Measurements from ENCODE around the gene L3MBTL4. TPM values are rescaled to one million over a fixed set of nuclear protein-coding genes. Genes with fewer than 3 reads are reported as not detected.
A peak's percentile ranks its signal among the peaks of the same experiment; 100 is the strongest.

The L3MBTL4 gene
- total RNA-seq, 1 experiment from 2014 or later = 2.0 TPM

DNA sequence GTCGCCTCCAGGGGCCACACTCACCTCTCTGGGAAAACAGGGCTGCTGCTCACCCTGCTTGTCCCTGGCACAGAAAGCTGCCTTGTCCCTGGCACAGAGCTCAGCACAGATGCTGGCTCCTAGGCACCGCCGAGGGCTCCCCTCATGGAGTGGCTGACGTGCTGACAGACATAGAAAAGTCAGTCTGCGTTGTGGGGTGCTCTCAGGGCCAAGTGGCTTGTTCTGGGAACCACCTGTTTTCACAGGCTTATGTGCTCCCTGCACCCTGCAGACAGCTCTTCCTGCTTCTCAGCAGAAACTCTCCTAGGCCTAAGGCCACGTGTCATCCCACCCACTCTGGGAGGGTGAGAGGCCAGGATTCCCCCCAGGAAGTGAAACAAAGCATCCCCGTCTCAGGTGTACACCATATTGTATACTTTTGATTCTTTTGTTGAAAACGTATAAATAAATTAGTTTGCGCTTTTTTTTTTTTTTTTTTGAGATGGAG lies 434.7 kb downstream of the L3MBTL4 start:
- DNase-seq (ENCODE audit: low read depth, low spot score) = no peak
- in situ Hi-C loops (cut with HindIII; ENCODE audit: low pct_unique_long_range_greater_than_20kb, low sequenced_read_pairs) = no loop called here

DNA sequence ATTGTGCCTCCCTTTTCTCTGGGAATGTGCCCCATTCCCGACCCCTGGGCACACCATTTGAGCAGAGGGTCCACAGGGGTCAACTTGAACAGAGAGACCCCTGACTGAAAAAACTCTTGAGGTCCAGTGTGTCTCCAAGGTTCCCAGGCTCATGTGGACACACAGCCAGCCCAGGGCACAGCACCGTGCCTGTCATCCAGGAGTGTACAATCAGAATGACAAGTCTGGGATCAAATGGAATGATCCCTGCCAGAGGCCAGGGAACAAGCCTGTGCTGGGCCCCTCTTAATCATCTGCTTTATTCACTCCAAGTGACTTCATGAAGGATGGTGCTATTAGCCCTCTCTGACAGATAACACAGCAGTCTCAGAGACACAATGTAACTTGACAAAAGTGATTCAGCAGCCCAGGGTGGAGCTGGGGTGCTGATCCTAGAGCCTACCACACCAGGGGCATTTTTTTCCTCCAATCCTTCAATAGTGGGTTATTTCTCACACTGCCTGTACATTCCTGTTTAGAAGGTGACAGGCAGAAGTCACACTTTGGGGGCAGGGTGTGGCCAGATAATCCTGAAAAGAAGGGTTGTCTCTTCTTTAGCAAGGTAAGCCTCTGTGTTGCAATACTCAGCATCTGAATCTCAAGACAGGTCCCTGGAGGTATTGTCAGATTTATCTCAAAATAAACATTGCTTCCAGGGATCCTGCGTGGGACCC lies 435.4 kb downstream of the L3MBTL4 start:
- DNase-seq (ENCODE audit: low read depth, low spot score) = no peak
- in situ Hi-C loops (cut with HindIII; ENCODE audit: low pct_unique_long_range_greater_than_20kb, low sequenced_read_pairs) = no loop called here

DNA sequence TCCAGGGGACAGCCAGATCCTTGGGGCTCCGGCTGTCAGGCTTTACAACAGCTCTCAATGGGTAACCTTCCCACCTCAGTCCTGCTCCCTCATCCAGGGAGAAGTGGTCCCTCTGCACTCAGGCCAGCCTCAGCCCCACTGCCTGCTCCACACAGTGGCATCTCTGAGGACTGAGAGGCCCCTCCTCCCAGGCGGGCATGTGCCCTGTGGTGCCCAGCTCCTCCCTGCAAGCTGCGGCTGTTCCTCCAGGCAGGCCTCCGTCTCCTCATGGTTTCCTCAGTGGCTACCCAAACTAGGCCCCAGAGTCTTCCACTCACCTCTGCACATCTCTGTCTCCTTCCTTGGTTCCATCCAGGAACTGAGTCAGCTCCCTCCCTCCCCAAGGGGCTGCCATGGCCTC lies 437.7 kb downstream of the L3MBTL4 start:
- in situ Hi-C loops (cut with HindIII; ENCODE audit: low pct_unique_long_range_greater_than_20kb, low sequenced_read_pairs) = no loop called here
- no peak for DNase-seq (ENCODE audit: low read depth, low spot score)

DNA sequence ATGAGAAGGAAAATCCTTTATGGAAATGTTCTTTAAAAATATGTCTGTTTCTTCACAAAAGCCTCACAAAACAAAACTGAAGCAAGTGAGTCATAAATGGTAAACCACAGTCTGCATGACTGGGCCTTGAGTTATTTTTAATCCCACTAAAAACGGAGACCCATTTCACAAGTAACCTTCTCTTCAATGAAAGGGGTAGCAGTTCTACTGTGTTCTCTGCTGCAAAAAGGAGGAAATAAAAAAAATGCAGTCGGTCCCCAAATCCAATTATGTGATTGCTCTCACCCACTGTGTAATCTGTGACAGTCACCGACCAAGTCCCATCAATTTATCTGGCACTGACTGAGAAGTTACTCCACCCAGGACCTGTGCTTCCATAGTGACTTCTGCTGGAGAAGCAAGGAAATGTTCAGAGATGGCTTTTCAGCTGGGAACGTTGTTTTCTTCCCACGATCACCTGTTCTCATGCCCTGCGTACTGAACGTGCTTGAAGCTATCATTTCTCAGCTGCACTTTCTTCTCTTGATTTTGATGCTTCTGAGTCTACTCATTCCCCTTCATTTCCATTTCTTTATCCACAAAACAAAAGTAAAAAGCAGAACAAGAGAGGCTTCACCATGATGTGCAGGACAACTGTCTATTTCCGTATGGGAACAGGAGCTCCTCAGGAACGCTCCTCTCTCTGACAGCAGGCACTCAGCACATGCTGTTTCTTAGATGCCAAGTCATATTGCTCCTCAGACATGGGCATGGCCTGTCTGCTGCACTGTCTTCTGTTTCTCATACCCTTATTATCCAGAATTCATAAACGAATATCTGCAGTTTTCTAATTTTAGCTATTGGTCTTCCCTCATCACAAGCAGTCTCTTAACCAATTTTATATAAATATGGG lies 439.4 kb downstream of the L3MBTL4 start:
- in situ Hi-C loops (cut with HindIII; ENCODE audit: low pct_unique_long_range_greater_than_20kb, low sequenced_read_pairs) = no loop called here
- no peak for DNase-seq (ENCODE audit: low read depth, low spot score)

DNA sequence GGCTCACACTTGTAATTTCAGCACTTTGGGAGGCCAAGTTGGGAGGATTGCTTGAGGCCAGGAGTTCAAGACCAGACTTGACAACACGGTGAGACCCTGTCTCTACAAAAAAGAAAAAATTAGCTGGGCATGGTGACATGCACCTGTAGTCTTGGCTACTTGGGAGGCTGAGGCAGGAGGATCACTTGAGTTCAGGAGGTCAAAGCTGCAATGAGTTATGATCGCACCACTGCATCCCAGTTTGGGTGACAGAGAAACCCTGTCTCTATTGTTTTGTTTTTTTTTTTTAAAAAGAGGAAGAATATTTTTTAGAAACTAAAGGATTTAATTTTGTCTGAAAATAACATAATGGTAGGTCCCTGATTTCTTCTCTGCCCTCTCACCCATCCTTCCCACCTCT lies 440.0 kb downstream of the L3MBTL4 start:
- in situ Hi-C loops (cut with HindIII; ENCODE audit: low pct_unique_long_range_greater_than_20kb, low sequenced_read_pairs) = no loop called here

DNA sequence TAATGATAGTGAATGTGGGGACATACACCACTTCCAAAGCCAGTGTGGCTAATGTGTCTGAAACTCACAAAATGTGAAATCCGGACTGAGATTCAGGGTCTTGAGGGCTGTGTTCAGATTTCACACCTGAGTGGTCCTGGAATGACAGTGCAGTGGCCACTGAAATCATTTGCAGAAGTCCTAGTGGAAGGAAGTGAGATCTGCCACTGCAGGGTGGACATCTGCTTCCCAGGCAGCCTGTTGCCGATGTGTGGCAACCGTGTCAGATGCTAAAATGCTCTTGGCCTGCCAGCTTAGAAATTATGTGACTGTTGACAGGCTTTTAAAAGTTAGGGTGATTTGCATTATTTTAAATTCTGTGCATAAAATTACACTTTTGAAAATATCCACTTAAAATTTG lies 441.6 kb downstream of the L3MBTL4 start:
- no peak for DNase-seq (ENCODE audit: low read depth, low spot score)
- in situ Hi-C loops (cut with HindIII; ENCODE audit: low pct_unique_long_range_greater_than_20kb, low sequenced_read_pairs) = no loop called here

More for the DNA sequence above, 440.0 kb downstream of the L3MBTL4 start:
- no peak for DNase-seq (ENCODE audit: low read depth, low spot score)

DNA sequence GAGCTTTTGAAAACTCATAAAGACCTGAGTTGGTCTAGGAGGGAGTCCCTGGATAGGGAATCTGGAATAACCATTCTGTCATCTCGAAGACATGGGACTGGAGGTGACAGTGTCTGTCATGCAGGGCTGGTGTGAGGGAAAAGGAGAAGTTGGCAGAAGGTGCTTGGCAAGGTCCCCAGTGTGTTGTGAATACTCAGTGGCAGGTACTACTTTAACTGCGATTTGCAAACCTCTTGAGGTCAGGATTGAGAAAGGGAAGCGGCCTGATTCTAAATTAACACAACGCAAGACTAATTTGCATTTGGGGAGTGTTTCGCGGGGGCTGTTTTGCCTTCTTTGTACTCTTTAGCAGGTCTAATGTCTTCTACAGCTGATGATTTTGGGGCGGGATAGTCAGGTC lies 442.4 kb downstream of the L3MBTL4 start:
- DNase-seq (ENCODE audit: low read depth, low spot score) = no peak
- in situ Hi-C loops (cut with HindIII; ENCODE audit: low pct_unique_long_range_greater_than_20kb, low sequenced_read_pairs) = no loop called here

DNA sequence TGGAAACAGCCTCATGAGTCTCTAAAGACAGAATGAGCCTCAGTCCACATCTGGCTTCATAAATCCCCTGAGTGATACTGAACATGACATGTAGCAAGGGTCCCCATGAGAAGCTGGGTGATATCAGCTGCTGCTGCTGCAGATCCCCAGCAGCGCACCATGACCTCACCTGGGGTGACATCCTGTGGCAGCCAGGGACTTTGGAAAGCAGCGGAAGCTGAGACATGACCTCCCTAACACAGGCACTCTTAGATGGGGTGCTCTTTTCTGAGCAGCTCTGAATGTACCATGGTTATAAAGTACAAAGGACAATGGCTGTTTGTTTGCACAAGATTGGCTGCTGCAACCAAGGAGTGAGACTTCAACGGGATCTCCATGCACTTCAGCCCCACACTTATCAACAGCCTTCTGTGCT lies 444.7 kb downstream of the L3MBTL4 start:
- in situ Hi-C loops (cut with HindIII; ENCODE audit: low pct_unique_long_range_greater_than_20kb, low sequenced_read_pairs) = no loop called here
- DNase-seq (ENCODE audit: low read depth, low spot score) = peak; percentile 43

DNA sequence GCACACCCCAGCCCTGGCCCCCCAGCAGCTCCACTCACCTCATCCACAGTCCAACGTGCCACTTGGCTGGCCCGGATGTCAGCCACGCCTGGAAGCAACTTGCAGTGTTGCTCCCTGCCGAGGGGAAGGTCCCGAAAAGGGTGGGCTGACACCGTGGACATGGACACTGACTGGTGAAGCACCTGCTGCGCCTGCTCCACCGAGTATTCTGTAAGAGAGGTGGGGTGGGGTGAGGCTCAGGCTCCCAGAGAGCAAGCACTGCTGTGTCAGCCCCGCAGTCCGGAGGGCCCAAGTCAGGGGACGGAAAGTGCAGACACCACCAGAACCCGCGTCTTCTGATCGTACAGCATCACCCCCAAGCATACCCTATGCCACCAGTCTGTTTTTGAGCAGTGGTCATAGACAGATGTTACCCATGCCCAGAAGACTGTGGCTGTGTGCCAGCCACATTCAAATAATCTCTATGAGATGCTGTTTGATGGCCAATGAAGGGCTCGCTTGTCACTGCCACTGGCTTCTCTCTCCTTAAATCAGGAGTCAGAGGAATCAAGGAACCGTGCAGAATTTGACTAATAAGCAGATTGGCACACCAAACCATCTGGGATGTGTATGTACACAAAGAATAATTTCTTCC lies 445.2 kb downstream of the L3MBTL4 start:
- no peak for DNase-seq (ENCODE audit: low read depth, low spot score)
- in situ Hi-C loops (cut with HindIII; ENCODE audit: low pct_unique_long_range_greater_than_20kb, low sequenced_read_pairs) = no loop called here

DNA sequence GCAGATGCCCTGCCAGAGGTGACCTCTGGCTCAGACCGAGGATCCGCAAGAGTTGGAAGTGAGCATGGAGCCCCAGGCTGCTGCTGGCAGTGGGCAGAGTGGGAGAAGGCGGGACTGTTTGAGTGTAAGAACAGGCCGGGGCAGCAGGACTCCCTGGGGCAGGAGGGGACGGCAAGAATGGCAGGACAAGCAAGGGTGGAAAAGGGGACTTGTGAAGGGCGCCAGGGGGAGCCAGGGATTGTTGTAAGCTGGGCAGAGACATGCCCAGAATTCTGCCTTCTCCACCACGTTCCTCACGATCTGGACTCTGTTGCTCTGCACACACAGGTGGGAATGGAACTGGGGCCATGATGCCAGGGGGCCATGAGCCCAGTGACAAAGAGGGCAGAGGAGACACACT lies 447.0 kb downstream of the L3MBTL4 start:
- no peak for DNase-seq (ENCODE audit: low read depth, low spot score)
- in situ Hi-C loops (cut with HindIII; ENCODE audit: low pct_unique_long_range_greater_than_20kb, low sequenced_read_pairs) = no loop called here

DNA sequence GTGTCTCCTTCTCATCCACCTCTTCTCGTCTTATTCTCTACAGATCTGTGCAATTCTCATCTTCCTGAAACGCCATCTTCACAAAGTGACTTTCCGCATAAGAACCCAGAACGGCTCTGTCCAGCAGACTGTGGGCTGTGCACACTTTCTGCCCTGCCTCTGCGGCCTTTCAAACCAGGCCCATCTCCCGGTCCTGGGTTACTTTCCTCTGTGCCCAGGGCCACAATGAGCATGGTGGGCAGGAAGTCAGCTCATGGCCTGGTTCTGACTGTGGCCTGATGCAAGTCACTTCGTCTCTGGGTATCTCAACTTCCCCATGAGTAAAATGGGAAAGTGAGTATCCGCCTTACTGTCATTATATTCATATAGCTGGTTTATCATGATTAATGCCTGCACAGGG lies 447.7 kb downstream of the L3MBTL4 start:
- in situ Hi-C loops (cut with HindIII; ENCODE audit: low pct_unique_long_range_greater_than_20kb, low sequenced_read_pairs) = no loop called here
- no peak for DNase-seq (ENCODE audit: low read depth, low spot score)

DNA sequence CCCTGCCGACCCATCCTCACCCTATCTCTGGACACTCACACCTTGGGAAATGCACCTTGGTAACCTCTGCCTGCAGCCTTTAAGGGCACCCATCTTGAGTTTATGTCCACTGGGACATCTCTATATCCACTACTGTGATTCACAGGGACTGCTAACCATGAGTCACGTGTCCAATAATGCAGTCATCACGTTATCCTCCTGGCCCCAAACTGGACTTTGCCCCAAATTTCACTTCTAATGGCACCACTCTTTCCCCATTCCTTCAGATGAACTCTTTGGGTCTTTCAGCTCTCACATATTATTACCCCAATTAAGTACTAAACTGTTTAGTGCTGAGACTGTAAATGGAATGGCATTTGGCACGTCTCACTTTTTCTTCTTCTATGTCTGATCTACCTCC lies 448.2 kb downstream of the L3MBTL4 start:
- no peak for DNase-seq (ENCODE audit: low read depth, low spot score)
- in situ Hi-C loops (cut with HindIII; ENCODE audit: low pct_unique_long_range_greater_than_20kb, low sequenced_read_pairs) = no loop called here

DNA sequence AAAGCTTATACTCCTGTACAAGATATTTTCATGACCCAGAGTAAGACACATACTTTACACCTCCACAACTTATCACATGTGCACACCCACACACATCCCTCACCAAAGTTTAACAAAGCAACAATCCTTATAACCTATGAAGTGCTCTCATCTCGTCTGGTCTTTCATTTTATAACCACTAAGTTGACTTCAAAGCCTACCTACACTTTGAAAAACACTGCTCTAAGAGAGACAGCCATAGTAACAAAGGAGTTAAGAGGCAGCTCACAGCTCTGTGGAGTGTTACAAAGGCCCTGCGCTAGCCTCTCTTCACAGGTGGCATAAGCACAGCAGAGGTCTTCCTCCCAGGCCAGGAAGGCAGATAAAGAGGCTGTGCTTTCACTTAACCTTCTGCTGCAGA lies 449.7 kb downstream of the L3MBTL4 start:
- no peak for DNase-seq (ENCODE audit: low read depth, low spot score)
- in situ Hi-C loops (cut with HindIII; ENCODE audit: low pct_unique_long_range_greater_than_20kb, low sequenced_read_pairs) = no loop called here

DNA sequence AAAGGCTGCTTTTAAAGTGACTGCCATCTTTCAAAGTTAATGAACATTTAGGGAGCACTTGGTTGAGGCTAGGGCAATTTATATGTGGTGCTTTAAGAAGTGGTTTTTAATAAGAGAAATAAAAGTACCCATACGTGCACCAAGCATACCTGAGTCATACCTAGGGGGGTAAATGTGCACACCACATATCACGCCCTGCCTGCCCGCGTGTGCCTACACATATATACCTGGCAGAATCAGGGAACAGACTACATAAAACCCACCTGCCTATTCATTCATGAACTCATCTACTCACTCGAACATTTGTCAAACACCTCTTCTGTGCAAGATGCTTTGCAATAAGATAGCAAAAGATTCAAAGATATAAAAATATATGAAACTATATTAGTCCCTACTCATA lies 450.1 kb downstream of the L3MBTL4 start:
- DNase-seq (ENCODE audit: low read depth, low spot score) = no peak
- in situ Hi-C loops (cut with HindIII; ENCODE audit: low pct_unique_long_range_greater_than_20kb, low sequenced_read_pairs) = no loop called here

DNA sequence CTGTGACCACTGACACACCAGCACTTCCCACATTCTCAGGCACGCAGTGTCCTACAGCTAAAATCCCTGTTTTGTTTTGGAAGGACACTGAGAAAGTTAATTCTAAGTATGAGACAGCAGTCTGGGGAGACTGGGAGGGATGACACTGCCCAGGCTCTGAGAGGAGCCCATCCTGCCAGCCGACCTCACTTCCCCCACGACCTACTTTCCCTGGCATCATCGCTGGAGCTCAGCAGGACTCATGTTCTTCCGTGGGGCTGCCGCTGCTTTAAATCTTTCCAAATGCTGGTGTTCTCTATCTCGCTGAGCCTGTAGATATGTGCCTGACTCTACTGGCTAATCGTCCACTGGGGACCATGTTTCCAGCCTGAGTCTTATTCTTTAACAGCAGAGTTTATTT lies 450.6 kb downstream of the L3MBTL4 start:
- in situ Hi-C loops (cut with HindIII; ENCODE audit: low pct_unique_long_range_greater_than_20kb, low sequenced_read_pairs) = no loop called here

DNA sequence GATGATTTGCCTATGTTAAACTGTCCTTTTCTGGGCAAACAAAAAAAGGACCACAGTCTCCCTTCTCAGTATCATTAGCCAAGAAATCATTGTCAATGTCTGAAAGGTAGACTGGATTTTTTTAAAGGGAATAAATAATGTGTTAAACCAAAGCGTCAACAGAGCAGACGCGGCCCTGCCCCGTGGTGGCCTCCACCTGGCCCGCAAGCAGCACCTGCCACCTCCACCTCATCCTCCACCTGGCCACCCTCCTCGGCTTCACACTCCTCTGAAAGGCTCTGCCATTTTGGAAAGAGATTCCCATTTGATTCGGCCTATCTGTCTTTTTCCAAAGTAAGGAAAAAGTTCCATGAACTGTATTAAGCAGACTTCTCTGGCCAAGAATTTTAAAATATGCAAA lies 451.4 kb downstream of the L3MBTL4 start:
- in situ Hi-C loops (cut with HindIII; ENCODE audit: low pct_unique_long_range_greater_than_20kb, low sequenced_read_pairs) = no loop called here
- DNase-seq (ENCODE audit: low read depth, low spot score) = no peak

More for the DNA sequence above, 450.6 kb downstream of the L3MBTL4 start:
- no peak for DNase-seq (ENCODE audit: low read depth, low spot score)

DNA sequence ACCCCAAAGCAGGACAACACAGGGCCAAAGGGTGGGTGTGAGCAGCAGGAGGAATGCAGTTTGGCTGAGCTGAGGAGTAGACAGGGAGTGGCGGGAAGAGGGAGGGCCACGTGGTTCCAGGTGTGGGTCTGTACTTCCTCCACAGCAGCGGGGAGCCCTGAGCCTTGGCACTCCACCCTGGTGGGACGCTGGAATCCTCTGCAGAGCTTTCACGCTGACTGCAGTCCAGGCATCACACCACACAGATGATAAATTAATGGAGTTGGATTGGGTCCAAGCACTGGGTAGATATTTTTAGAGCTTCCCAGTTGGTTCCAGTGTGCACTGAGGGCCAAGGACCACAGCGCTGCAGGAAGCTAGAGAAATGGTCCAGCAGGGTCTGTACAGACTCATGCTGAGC lies 452.3 kb downstream of the L3MBTL4 start:
- no peak for DNase-seq (ENCODE audit: low read depth, low spot score)
- in situ Hi-C loops (cut with HindIII; ENCODE audit: low pct_unique_long_range_greater_than_20kb, low sequenced_read_pairs) = no loop called here

DNA sequence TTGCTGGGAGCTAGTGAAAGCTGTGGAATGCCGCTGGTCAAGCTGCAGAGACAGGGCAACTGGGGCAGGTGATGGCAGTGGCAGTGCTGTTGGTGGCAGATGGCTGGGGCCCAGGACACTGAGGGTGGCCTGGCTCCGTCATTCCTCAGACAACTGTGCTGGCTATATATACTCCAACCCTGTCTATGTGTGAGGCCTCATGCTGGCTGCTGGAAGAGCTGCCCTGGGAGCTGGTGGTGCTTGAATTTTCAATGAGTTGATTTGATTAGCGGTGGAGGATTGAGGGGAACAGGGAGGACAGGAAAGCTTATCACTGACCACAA lies 452.9 kb downstream of the L3MBTL4 start:
- in situ Hi-C loops (cut with HindIII; ENCODE audit: low pct_unique_long_range_greater_than_20kb, low sequenced_read_pairs) = no loop called here
- no peak for DNase-seq (ENCODE audit: low read depth, low spot score)

All from SK-MEL-5 (cell line).